EH (cell line): ENCODE data around the gene FOXD3.
"Not testable (repeated sequence)": the region's sequence is repeated elsewhere in the genome, so short reads cannot be mapped to it uniquely, and the experiment has no call there.

Experiments used
- DNase-seq: peaks from one replicate; pipeline ENCODE4 v3.0.0-alpha.2; 2015; ENCODE audit warnings: low read depth

FOXD3 gene

GRCh38 chr1:63321066-63321784, 1.1 kb upstream of the FOXD3 start:
- DNase-seq: no peak

GRCh38 chr1:63321785-63322113, 618 bp upstream of the FOXD3 start:
- DNase-seq: no peak

- peak; percentile 24 for DNase-seq
Observed at GRCh38 chr1:63322944-63323864, 837 bp downstream of the FOXD3 start.

- no peak for DNase-seq
Observed at GRCh38 chr1:63323865-63324778, 1.8 kb downstream of the FOXD3 start.

- no peak for DNase-seq
Observed at GRCh38 chr1:63324779-63325119, 2.4 kb downstream of the FOXD3 start.

GRCh38 chr1:63325279-63325985, 3.1 kb downstream of the FOXD3 start:
- no peak for DNase-seq

GRCh38 chr1:63326106-63326472, 3.7 kb downstream of the FOXD3 start:
- no peak for DNase-seq

- no peak for DNase-seq
Observed at GRCh38 chr1:63326473-63327380, 4.4 kb downstream of the FOXD3 start.

- peak; percentile 69 for DNase-seq
Observed at GRCh38 chr1:63327417-63328054, 5.2 kb downstream of the FOXD3 start.

GRCh38 chr1:63328122-63328521, 5.8 kb downstream of the FOXD3 start:
- no peak for DNase-seq

- no peak for DNase-seq
Observed at GRCh38 chr1:63328781-63329180, 6.4 kb downstream of the FOXD3 start.

GRCh38 chr1:63329621-63330330, 7.4 kb downstream of the FOXD3 start:
- no peak for DNase-seq

GRCh38 chr1:63330331-63330916, 8.1 kb downstream of the FOXD3 start:
- DNase-seq: no peak

- no peak for DNase-seq
Observed at GRCh38 chr1:63342402-63342801, 20.0 kb downstream of the FOXD3 start.

GRCh38 chr1:63343922-63344321, 21.6 kb downstream of the FOXD3 start:
- no peak for DNase-seq

- DNase-seq: no peak
Observed at GRCh38 chr1:63350320-63350719, 28.0 kb downstream of the FOXD3 start.

GRCh38 chr1:63352736-63353135, 30.4 kb downstream of the FOXD3 start:
- no peak for DNase-seq

GRCh38 chr1:63356234-63356633, 33.9 kb downstream of the FOXD3 start:
- DNase-seq: not testable (repeated sequence)

- no peak for DNase-seq
Observed at GRCh38 chr1:63359561-63359960, 37.2 kb downstream of the FOXD3 start.
